ENCODE results near the gene CCNI.
A peak's percentile ranks its signal among the peaks of the same experiment; 100 is the strongest.

CCNI gene

DNA sequence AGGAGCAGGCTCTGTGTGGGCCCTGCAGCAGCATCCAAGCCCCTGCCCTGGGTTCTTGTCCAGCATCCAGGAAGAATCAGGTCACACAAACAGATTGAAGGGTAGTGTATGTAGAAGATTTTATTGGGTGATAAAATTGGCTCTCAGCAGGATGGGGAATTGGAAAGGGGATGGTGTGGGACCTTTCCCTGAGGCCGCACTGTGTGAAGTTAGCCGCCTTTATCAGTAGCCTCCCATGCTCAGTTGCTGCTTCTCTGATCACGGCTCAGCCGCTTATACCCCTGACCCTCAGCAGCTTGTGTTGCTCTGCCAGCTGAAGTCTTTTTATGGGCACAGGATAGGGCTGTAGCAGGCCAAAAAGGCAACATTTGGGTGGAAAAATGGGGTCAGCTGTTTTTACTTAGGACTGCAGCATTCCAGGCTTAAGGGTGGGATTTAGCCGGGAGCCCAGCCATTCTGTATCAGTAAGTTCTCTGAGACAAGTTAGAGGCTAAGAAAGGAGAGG is 46.0 kb upstream of the CCNI start:
- TF ChIP-seq, protein P1, sequence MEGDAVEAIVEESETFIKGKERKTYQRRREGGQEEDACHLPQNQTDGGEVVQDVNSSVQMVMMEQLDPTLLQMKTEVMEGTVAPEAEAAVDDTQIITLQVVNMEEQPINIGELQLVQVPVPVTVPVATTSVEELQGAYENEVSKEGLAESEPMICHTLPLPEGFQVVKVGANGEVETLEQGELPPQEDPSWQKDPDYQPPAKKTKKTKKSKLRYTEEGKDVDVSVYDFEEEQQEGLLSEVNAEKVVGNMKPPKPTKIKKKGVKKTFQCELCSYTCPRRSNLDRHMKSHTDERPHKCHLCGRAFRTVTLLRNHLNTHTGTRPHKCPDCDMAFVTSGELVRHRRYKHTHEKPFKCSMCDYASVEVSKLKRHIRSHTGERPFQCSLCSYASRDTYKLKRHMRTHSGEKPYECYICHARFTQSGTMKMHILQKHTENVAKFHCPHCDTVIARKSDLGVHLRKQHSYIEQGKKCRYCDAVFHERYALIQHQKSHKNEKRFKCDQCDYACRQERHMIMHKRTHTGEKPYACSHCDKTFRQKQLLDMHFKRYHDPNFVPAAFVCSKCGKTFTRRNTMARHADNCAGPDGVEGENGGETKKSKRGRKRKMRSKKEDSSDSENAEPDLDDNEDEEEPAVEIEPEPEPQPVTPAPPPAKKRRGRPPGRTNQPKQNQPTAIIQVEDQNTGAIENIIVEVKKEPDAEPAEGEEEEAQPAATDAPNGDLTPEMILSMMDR (IDR thresholded peaks at IDR 0.05) = no peak
- no peaks in the 10 kb centered on the region for H3K27me3 ChIP-seq (ENCODE audit: control insufficient read depth, insufficient read depth, low read length)
- H3K9ac ChIP-seq = no peak overlapping the region
- H3K4me2 ChIP-seq (ENCODE audit: low read length) = no peak overlapping the region
- H3K4me1 ChIP-seq = no peaks in the 10 kb centered on the region
- H3K9me3 ChIP-seq (ENCODE audit: control insufficient read depth, low read length) = no peaks in the 10 kb centered on the region
- no peak overlapping the region for H3K4me3 ChIP-seq (ENCODE audit: low read depth, low read length)
- no peaks in the 10 kb centered on the region for H3K36me3 ChIP-seq (ENCODE audit: control insufficient read depth, insufficient read depth, low read length)
- no peak overlapping the region for H3K27ac ChIP-seq
- no peaks in the 10 kb centered on the region for H3K79me2 ChIP-seq
- H2AFZ ChIP-seq = no peak overlapping the region

DNA sequence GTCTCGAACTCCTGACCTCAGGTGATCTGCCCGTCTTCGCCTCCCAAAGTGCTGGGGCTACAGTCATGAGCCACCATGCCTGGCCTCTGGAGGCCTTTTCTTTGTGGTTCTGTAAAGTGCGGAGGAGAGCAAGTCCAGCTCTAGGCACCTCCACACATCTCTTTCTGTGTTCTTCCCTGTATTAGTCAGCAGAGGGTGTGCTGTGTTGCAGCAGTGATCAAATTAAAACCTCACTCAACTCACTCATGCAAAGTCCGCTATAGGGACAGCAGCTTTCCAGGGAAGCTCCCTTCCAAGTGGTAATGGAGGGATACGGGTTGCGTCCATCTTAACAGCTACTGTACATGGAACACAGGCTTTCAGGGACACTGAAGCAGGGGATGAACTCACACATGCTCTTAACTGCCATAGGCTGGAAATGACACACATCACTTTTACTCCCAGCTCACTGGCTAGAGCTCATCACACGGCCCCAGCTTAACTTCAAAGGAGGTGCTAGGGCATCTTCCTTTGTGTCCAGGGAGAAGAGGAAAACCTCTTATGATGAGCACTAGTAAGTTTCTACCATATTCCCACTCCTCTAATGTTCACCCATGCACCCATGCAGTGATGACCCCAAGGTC is 45.2 kb upstream of the CCNI start:
- no peaks in the 10 kb centered on the region for H3K27me3 ChIP-seq (ENCODE audit: control insufficient read depth, insufficient read depth, low read length)
- H3K9ac ChIP-seq = no peak overlapping the region
- TF ChIP-seq, protein P1 (IDR thresholded peaks at IDR 0.05) = peak; percentile 27
- no peaks in the 10 kb centered on the region for H3K4me1 ChIP-seq
- no peak overlapping the region for H3K27ac ChIP-seq
- H3K36me3 ChIP-seq (ENCODE audit: control insufficient read depth, insufficient read depth, low read length) = no peaks in the 10 kb centered on the region
- H3K79me2 ChIP-seq = no peaks in the 10 kb centered on the region
- no peak overlapping the region for H3K4me2 ChIP-seq (ENCODE audit: low read length)
- H3K9me3 ChIP-seq (ENCODE audit: control insufficient read depth, low read length) = no peaks in the 10 kb centered on the region
- peak overlapping the region; percentile 49 for H2AFZ ChIP-seq
- no peak overlapping the region for H3K4me3 ChIP-seq (ENCODE audit: low read depth, low read length)

GRCh38 chr4:77117721-77118120 is 41.9 kb upstream of the CCNI start:
- Histone ChIP-seq H3K4me2 (ENCODE audit: low read length) (no peak overlapping the region), H3K36me3 (ENCODE audit: control insufficient read depth, insufficient read depth, low read length) (no peaks in the 10 kb centered on the region), H3K79me2 (no peaks in the 10 kb centered on the region), H3K27ac (no peak overlapping the region), H3K27me3 (ENCODE audit: control insufficient read depth, insufficient read depth, low read length) (no peaks in the 10 kb centered on the region), H3K4me3 (ENCODE audit: low read depth, low read length) (no peak overlapping the region), H3K9me3 (ENCODE audit: control insufficient read depth, low read length) (no peaks in the 10 kb centered on the region), H3K4me1 (no peaks in the 10 kb centered on the region), H2AFZ (no peak overlapping the region), H3K9ac (no peak overlapping the region)
- TF ChIP-seq, protein P1 (IDR thresholded peaks at IDR 0.05) = no peak

DNA sequence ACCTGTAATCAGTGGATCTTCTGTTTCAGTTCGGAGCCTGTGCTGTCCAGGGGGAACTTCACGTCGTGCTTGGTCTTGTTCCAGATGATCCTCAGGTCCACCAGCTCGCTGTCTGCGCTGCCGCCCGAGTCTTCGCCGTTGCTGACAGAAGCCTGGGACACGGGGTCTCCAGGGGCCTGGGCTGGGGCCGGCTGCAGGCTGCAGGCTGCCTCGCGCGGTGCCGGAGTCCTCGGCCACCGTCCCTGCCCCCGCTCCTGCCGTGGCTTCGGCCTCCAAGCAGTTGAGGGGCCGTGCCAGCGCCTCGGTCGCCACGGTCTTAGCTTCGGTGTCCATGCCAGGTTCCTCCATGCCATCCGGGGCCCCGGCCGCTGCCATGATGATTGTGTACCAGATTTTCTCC is 37.3 kb upstream of the CCNI start:
- Histone ChIP-seq H3K4me2 (ENCODE audit: low read length) (no peak overlapping the region), H3K4me1 (no peaks in the 10 kb centered on the region), H3K9ac (no peak overlapping the region), H3K4me3 (ENCODE audit: low read depth, low read length) (no peak overlapping the region), H2AFZ (no peak overlapping the region), H3K27ac (no peak overlapping the region), H3K79me2 (no peaks in the 10 kb centered on the region), H3K9me3 (ENCODE audit: control insufficient read depth, low read length) (no peaks in the 10 kb centered on the region), H3K27me3 (ENCODE audit: control insufficient read depth, insufficient read depth, low read length) (no peaks in the 10 kb centered on the region), H3K36me3 (ENCODE audit: control insufficient read depth, insufficient read depth, low read length) (no peaks in the 10 kb centered on the region)
- TF ChIP-seq, protein P1 (IDR thresholded peaks at IDR 0.05) = no peak

- Histone ChIP-seq H3K4me2 (ENCODE audit: low read length) (no peak overlapping the region), H3K4me3 (ENCODE audit: low read depth, low read length) (no peak overlapping the region), H3K27ac (no peak overlapping the region), H3K36me3 (ENCODE audit: control insufficient read depth, insufficient read depth, low read length) (no peaks in the 10 kb centered on the region), H3K27me3 (ENCODE audit: control insufficient read depth, insufficient read depth, low read length) (no peaks in the 10 kb centered on the region), H3K4me1 (no peaks in the 10 kb centered on the region), H3K79me2 (no peaks in the 10 kb centered on the region), H3K9me3 (ENCODE audit: control insufficient read depth, low read length) (no peaks in the 10 kb centered on the region), H3K9ac (no peak overlapping the region), H2AFZ (no peak overlapping the region)
- TF ChIP-seq, protein P1 (IDR thresholded peaks at IDR 0.05) = no peak
Observed at GRCh38 chr4:77110730-77111129, 34.9 kb upstream of the CCNI start.
